SH-SY5Y (cell line): Measurements from ENCODE around the gene TRABD2B.

Experiments used
- GATA2 ChIP-seq: IDR thresholded peaks from 2 replicates; pipeline ENCODE4 v1.6.1; 2011; ENCODE audit warnings: mild to moderate bottlenecking, low read depth, low read length
- GATA3 ChIP-seq: IDR thresholded peaks from 2 replicates; pipeline ENCODE4 v1.6.1; 2011; ENCODE audit warnings: low read depth, mild to moderate bottlenecking, low read length, moderate library complexity

DNA sequence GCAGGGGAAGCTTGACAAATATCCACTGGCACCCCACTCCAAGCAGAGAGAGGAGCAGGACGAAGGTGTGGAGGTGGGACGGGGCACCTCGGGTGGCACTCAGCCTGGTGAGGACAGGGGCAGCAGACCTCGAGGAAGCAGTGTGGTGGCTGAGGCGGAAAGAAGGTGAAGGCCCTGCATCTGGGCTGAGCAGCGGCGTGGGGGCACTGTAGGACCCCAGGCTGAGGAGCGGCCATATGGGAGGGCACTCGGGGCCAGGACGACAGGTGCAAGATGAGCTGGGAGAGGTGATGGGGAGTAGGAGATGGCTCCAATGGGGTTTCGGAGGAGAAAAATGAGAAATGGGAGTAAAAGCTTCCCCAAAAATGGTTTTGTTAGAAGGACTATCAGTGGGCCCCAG lies 224.9 kb downstream of the TRABD2B start:
- TF ChIP-seq GATA2 (no peak), GATA3 (no peak)
